ENCODE data around the gene CTNND2. TPM values are rescaled to one million over a fixed set of nuclear protein-coding genes. Genes with fewer than 3 reads are reported as not detected.

CTNND2 gene
- total and polyA plus RNA-seq, 2 donors (not counting 1 experiment from before 2014, with no cell fraction given): not detected

- ATAC-seq (ENCODE audit: low read depth) (no peak), DNase-seq (no peak)
- Mint-ChIP-seq H3K4me1 (no peaks in the 10 kb centered on the region), H3K27me3 (peaks cover 7% of the 10 kb centered on the region), H3K4me3 (no peak overlapping the region), H3K9me3 (ENCODE audit: insufficient read depth) (no peaks in the 10 kb centered on the region), H3K27ac (no peak overlapping the region)
- Histone ChIP-seq H2AFZ (ENCODE audit: insufficient read depth, low read depth, low read length, poor library complexity, severe bottlenecking) (no peak overlapping the region), H4K20me1 (ENCODE audit: control insufficient read depth, insufficient read depth, low read length, poor library complexity, severe bottlenecking) (no peaks in the 10 kb centered on the region), H3K9ac (ENCODE audit: low read length) (no peak overlapping the region), H3K9me3 (ENCODE audit: control extremely low read depth in 1 of 3, control insufficient read depth in 2 of 3, insufficient read depth in 1 of 3, low read length in 2 of 3) (no peaks in the 10 kb centered on the region), H3K4me3 (ENCODE audit: control extremely low read depth in 1 of 5, extremely low read depth in 1 of 5, insufficient read depth in 1 of 5, low read depth in 2 of 5, low read length in 4 of 5) (no peak overlapping the region), H3K27me3 (replicated peaks in 1 of 4; ENCODE audit: control extremely low read depth in 1 of 4, control insufficient read depth in 3 of 4, insufficient read depth in 4 of 4, low read length in 3 of 4) (no peaks in the 10 kb centered on the region), H3K4me1 (ENCODE audit: control insufficient read depth in 2 of 2, insufficient read depth in 2 of 2, low read length in 2 of 2) (no peaks in the 10 kb centered on the region), H3K79me2 (ENCODE audit: control insufficient read depth, insufficient read depth, low read length) (no peaks in the 10 kb centered on the region), H3K27ac (ENCODE audit: low read length in 2 of 2) (no peak overlapping the region), H3K4me2 (replicated peaks; ENCODE audit: low read depth, low read length, poor library complexity, severe bottlenecking) (no peak overlapping the region), H3K36me3 (replicated peaks in 1 of 2; ENCODE audit: control extremely low read depth in 1 of 2, control insufficient read depth in 1 of 2, extremely low read depth in 1 of 2, insufficient read depth in 2 of 2, low read length in 1 of 2) (no peaks in the 10 kb centered on the region)
- no CpG with 5 or more reads among the region's 2 CpGs for WGBS (ENCODE audit: insufficient coverage)
- ChIA-PET POLR2A (no interaction called here), CTCF (no interaction called here)
- TF ChIP-seq EZH2 (IDR thresholded peaks at IDR 0.05; ENCODE audit: borderline replicate concordance, insufficient read depth, low read depth, low read length, poor library complexity, severe bottlenecking) (no peak), CTCF (IDR thresholded peaks at IDR 0.05) (no peak)
- intact Hi-C loops (cut with micrococcal nuclease): no loop called here
Observed at GRCh38 chr5:11293523-11293922, 610.7 kb downstream of the CTNND2 start.

DNA sequence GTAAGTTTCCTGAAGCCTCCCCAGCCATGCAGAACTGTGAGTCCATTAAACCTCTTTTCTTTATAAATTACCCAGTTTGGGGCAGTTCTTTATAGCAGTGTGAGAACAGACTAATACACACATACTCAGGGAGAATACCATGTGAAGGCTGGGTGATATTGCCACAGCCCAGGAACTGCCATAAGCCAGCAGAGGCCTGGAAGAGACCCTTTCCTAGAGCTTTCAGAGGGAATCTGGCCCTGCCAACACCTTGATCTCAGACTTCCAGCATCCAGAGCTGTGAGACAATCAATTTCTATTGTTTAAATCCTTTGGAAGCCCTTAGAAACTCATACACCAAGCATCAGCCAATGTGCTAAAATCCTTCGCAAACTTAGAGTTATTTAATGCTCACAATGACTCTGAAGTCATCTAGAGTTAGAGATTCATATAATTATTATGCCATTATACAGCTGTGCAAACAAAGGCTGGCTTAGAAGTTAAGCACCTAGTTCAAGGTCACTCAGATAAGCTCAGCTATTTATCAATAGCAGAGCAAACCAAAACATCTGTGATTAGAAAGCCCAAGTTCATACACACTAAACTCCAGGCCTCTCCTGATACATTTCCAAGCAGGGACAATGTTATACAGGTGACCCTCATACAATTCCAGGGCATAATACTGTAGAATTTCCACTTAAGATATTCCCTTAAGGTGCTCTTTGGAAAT, 611.4 kb downstream of the CTNND2 start:
- Mint-ChIP-seq H3K4me1 (no peaks in the 10 kb centered on the region), H3K4me3 (no peak overlapping the region)
- POLR2A ChIA-PET: no interaction called here

More for the DNA sequence above, 611.4 kb downstream of the CTNND2 start:
- no peak overlapping the region for H3K4me3 ChIP-seq (ENCODE audit: control extremely low read depth in 1 of 5, extremely low read depth in 1 of 5, insufficient read depth in 1 of 5, low read depth in 2 of 5, low read length in 4 of 5)
- no peak for TF ChIP-seq EZH2 (IDR thresholded peaks at IDR 0.05; ENCODE audit: borderline replicate concordance, insufficient read depth, low read depth, low read length, poor library complexity, severe bottlenecking)
- TF ChIP-seq CTCF (IDR thresholded peaks at IDR 0.05): no peak
- H3K4me1 ChIP-seq (ENCODE audit: control insufficient read depth in 2 of 2, insufficient read depth in 2 of 2, low read length in 2 of 2): no peaks in the 10 kb centered on the region
- ATAC-seq (ENCODE audit: low read depth) (no peak), DNase-seq (no peak)
- H3K4me2 ChIP-seq (replicated peaks; ENCODE audit: low read depth, low read length, poor library complexity, severe bottlenecking): no peak overlapping the region
- Mint-ChIP-seq H3K27me3 (peaks cover 7% of the 10 kb centered on the region), H3K9me3 (ENCODE audit: insufficient read depth) (no peaks in the 10 kb centered on the region), H3K27ac (no peak overlapping the region)
- no peaks in the 10 kb centered on the region for H4K20me1 ChIP-seq (ENCODE audit: control insufficient read depth, insufficient read depth, low read length, poor library complexity, severe bottlenecking)
- no peaks in the 10 kb centered on the region for H3K27me3 ChIP-seq (replicated peaks in 1 of 4; ENCODE audit: control extremely low read depth in 1 of 4, control insufficient read depth in 3 of 4, insufficient read depth in 4 of 4, low read length in 3 of 4)
- CTCF ChIA-PET: no interaction called here
- no peaks in the 10 kb centered on the region for H3K79me2 ChIP-seq (ENCODE audit: control insufficient read depth, insufficient read depth, low read length)
- no peaks in the 10 kb centered on the region for H3K9me3 ChIP-seq (ENCODE audit: control extremely low read depth in 1 of 3, control insufficient read depth in 2 of 3, insufficient read depth in 1 of 3, low read length in 2 of 3)
- H2AFZ ChIP-seq (ENCODE audit: insufficient read depth, low read depth, low read length, poor library complexity, severe bottlenecking): no peak overlapping the region
- no peak overlapping the region for H3K9ac ChIP-seq (ENCODE audit: low read length)
- WGBS (ENCODE audit: insufficient coverage): no CpG with 5 or more reads among the region's 1 CpG
- intact Hi-C loops (cut with micrococcal nuclease): no loop called here
- no peaks in the 10 kb centered on the region for H3K36me3 ChIP-seq (replicated peaks in 1 of 2; ENCODE audit: control extremely low read depth in 1 of 2, control insufficient read depth in 1 of 2, extremely low read depth in 1 of 2, insufficient read depth in 2 of 2, low read length in 1 of 2)
- no peak overlapping the region for H3K27ac ChIP-seq (ENCODE audit: low read length in 2 of 2)
